Measurements from ENCODE around the gene PPP6R1. TPM values are rescaled to one million over a fixed set of nuclear protein-coding genes. Genes with fewer than 3 reads are reported as not detected.

PPP6R1 gene
- polyA plus RNA-seq, 2 donors: 29.8 to 30.6 TPM

DNA sequence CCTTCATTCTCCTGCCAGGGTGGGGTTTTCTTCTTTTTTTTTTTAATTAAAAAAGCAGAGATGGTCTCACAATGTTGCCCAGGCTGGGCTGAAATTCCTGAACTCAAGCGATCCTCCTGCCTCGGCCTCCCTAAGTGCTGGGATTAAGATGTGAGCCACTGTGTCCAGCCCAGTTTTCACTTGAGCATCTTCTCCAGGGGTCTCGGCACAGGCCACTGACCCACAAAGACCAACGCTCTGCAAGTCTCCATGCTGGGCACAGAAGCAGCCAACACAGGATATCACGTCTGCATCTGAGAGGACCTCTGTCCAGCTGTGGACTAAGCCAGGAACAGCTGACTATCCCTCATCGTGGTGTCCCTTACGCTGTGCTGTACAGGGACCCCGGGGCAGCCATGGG lies 20.8 kb downstream of the PPP6R1 start:
- 93% methylated on average over 8 of the region's 8 CpGs for WGBS, 2 donors
- Histone ChIP-seq H3K36me3 (ENCODE audit: control insufficient read depth in 2 of 2, insufficient read depth in 2 of 2, low read length in 1 of 2) (peaks cover 25 to 68% of the 10 kb centered on the region in 2 donors), H3K4me1 (ENCODE audit: control insufficient read depth in 2 of 2, insufficient read depth in 2 of 2, low read length in 1 of 2) (no peaks in the 10 kb centered on the region), H3K9me3 (ENCODE audit: control insufficient read depth in 2 of 2, insufficient read depth in 1 of 2, low read depth in 1 of 2, low read length in 1 of 2) (peaks cover 0 to 3% of the 10 kb centered on the region in 2 donors), H3K27me3 (ENCODE audit: control insufficient read depth in 1 of 2, insufficient read depth in 2 of 2, low read length in 2 of 2) (no peaks in the 10 kb centered on the region), H3K27ac (ENCODE audit: low read depth in 2 of 2, low read length in 1 of 2) (no peak overlapping the region), H3K4me3 (ENCODE audit: low read depth in 1 of 2, low read length in 2 of 2) (no peak overlapping the region)

DNA sequence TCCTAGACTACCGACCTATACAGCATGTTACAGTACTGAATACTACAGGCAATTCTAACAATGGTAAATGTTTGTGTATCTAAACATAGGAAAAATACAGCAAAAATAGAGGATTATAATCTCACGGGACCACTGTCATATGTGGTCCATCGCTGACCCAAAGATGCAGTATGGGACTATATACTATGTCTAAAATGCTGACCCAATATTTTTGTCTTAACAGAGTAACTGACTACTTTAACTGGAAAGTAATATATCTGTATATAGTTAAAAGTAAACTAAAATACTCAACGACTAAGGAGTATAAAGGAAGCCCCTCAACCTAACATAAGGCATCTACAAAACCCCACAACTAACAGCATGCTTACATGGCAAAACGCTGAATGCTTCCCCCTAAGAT lies 25.8 kb downstream of the PPP6R1 start:
- no peaks in the 10 kb centered on the region for H3K27me3 ChIP-seq (ENCODE audit: control insufficient read depth in 1 of 2, insufficient read depth in 2 of 2, low read length in 2 of 2)
- H3K27ac ChIP-seq (ENCODE audit: low read depth in 2 of 2, low read length in 1 of 2): no peak overlapping the region
- H3K36me3 ChIP-seq (ENCODE audit: control insufficient read depth in 2 of 2, insufficient read depth in 2 of 2, low read length in 1 of 2): peaks cover 34 to 69% of the 10 kb centered on the region in 2 donors
- H3K4me3 ChIP-seq (ENCODE audit: low read depth in 1 of 2, low read length in 2 of 2): no peak overlapping the region
- H3K9me3 ChIP-seq (ENCODE audit: control insufficient read depth in 2 of 2, insufficient read depth in 1 of 2, low read depth in 1 of 2, low read length in 1 of 2): no peaks in the 10 kb centered on the region
- 88 to 89% methylated on average over 5 of the region's 5 CpGs for WGBS, 2 donors
- peaks cover 0 to 3% of the 10 kb centered on the region in 2 donors for H3K4me1 ChIP-seq (ENCODE audit: control insufficient read depth in 2 of 2, insufficient read depth in 2 of 2, low read length in 1 of 2)

DNA sequence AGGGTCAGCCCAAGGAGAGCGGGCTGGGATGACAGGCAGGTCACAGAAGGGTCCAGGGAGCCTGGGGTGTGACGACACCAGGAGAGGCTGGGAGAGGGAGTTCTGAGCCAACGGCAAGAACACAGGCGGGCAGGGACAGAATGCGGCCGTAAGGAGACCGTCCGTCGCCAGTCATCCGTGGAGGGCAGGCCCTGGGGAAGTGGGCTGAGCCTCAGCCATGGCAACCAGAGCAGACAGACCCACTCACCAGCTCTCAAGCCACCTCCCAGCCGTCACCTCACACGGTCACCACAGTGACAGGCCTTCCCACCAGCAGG lies 26.6 kb downstream of the PPP6R1 start:
- peaks cover 31 to 72% of the 10 kb centered on the region in 2 donors for H3K36me3 ChIP-seq (ENCODE audit: control insufficient read depth in 2 of 2, insufficient read depth in 2 of 2, low read length in 1 of 2)
- no peak overlapping the region for H3K4me3 ChIP-seq (ENCODE audit: low read depth in 1 of 2, low read length in 2 of 2)
- H3K27ac ChIP-seq (ENCODE audit: low read depth in 2 of 2, low read length in 1 of 2): no peak overlapping the region
- H3K27me3 ChIP-seq (ENCODE audit: control insufficient read depth in 1 of 2, insufficient read depth in 2 of 2, low read length in 2 of 2): no peaks in the 10 kb centered on the region
- no peaks in the 10 kb centered on the region for H3K9me3 ChIP-seq (ENCODE audit: control insufficient read depth in 2 of 2, insufficient read depth in 1 of 2, low read depth in 1 of 2, low read length in 1 of 2)
- 86 to 89% methylated on average over 7 to 12 of the region's 12 CpGs for WGBS, 2 donors
- peaks cover 0 to 3% of the 10 kb centered on the region in 2 donors for H3K4me1 ChIP-seq (ENCODE audit: control insufficient read depth in 2 of 2, insufficient read depth in 2 of 2, low read length in 1 of 2)

DNA sequence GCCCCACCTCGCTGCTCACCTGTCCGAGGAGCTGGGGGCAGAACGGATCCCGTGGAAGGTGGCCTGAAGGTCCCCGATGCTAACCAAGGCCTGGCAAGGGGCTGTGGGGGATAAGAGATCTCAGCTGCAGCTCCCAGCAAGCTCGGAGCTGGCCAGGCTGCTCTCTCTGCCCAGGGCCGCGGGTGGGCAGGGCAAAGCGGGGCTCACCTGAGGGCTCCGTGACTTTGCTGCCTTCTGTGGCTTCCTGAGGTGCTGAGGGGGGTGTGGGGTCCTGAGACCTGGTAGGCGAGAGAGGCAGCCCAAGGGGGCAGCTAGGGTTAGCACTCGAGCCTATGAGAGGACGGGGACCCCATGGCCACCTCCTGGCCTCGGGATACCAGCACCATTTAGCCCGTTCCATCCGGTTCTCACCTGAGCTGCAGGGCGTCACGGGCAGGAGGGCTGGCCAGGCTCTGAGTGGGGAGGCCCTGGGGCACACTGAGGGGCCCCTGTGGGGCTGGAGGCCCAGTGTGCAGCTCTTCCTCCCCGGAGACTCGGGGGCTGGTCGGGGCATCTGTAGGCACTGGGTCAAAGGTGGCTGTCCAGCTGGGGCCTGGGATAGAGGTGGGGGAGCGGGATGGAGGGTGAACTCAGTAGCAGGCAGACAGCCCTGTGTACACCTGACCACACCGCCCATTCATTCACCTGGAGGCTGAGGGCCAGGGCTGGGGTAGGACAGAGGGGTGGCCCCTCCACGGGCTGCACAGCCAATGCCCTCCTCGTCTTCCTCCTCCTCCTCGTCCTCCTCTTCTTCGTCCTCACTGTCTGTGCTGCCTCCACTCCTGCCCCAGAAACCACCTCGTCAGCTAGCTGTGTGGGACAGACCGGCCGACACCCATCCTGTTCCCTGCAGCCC lies 27.2 kb downstream of the PPP6R1 start:
- Histone ChIP-seq H3K4me1 (ENCODE audit: control insufficient read depth in 2 of 2, insufficient read depth in 2 of 2, low read length in 1 of 2) (peaks cover 0 to 3% of the 10 kb centered on the region in 2 donors), H3K36me3 (ENCODE audit: control insufficient read depth in 2 of 2, insufficient read depth in 2 of 2, low read length in 1 of 2) (peaks cover 31 to 71% of the 10 kb centered on the region in 2 donors), H3K27ac (ENCODE audit: low read depth in 2 of 2, low read length in 1 of 2) (no peak overlapping the region), H3K4me3 (ENCODE audit: low read depth in 1 of 2, low read length in 2 of 2) (no peak overlapping the region), H3K27me3 (ENCODE audit: control insufficient read depth in 1 of 2, insufficient read depth in 2 of 2, low read length in 2 of 2) (no peaks in the 10 kb centered on the region), H3K9me3 (ENCODE audit: control insufficient read depth in 2 of 2, insufficient read depth in 1 of 2, low read depth in 1 of 2, low read length in 1 of 2) (no peaks in the 10 kb centered on the region)
- WGBS, 2 donors: 91 to 93% methylated on average over 29 to 30 of the region's 30 CpGs

DNA sequence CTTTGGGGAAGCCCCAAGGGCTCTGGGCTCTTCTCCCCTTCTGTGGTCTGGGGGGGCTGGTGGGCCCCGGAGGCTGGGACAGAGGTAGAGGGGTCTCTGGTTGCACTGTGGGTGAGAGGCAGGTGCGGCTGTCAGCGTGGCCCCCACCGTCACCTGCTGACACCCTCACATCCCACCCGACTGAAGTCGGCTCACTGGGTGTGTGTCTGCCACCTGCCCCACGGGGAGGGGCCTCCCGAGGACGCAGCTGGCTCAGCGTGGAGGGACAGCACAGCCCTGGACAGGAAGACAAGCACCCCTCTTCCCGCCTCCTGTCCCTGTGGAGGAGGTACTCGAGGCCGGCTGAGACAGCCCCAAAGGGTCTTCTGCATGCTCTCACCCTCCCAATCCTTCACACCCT lies 28.0 kb downstream of the PPP6R1 start:
- Histone ChIP-seq H3K9me3 (ENCODE audit: control insufficient read depth in 2 of 2, insufficient read depth in 1 of 2, low read depth in 1 of 2, low read length in 1 of 2) (no peaks in the 10 kb centered on the region), H3K4me3 (ENCODE audit: low read depth in 1 of 2, low read length in 2 of 2) (no peak overlapping the region), H3K27me3 (ENCODE audit: control insufficient read depth in 1 of 2, insufficient read depth in 2 of 2, low read length in 2 of 2) (no peaks in the 10 kb centered on the region), H3K36me3 (ENCODE audit: control insufficient read depth in 2 of 2, insufficient read depth in 2 of 2, low read length in 1 of 2) (peaks cover 26 to 67% of the 10 kb centered on the region in 2 donors), H3K4me1 (ENCODE audit: control insufficient read depth in 2 of 2, insufficient read depth in 2 of 2, low read length in 1 of 2) (peaks cover 0 to 3% of the 10 kb centered on the region in 2 donors), H3K27ac (ENCODE audit: low read depth in 2 of 2, low read length in 1 of 2) (no peak overlapping the region)
- 86 to 89% methylated on average over 13 of the region's 13 CpGs for WGBS, 2 donors

DNA sequence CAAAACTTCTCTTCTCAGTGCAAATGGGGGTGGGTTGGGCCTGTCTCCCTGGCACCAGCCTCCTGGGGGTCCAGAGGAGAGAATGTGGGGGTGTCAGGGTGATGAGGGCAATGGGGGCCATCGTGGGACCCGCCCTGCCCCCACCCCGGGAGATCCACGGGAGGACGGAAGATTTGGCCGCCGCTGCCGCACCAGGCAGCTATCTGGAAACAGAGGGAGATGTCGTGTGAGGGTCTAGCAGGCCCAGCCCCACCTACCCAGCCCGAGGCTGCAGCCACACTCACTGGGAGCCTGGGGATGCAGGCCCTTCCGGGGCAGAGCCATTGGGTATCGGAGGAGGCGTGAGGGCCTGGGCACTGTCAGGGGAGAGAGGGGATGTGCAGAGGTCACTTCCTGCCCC lies 28.5 kb downstream of the PPP6R1 start:
- Histone ChIP-seq H3K4me1 (ENCODE audit: control insufficient read depth in 2 of 2, insufficient read depth in 2 of 2, low read length in 1 of 2) (peaks cover 0 to 3% of the 10 kb centered on the region in 2 donors), H3K36me3 (ENCODE audit: control insufficient read depth in 2 of 2, insufficient read depth in 2 of 2, low read length in 1 of 2) (peaks cover 26 to 66% of the 10 kb centered on the region in 2 donors), H3K27ac (ENCODE audit: low read depth in 2 of 2, low read length in 1 of 2) (no peak overlapping the region), H3K9me3 (ENCODE audit: control insufficient read depth in 2 of 2, insufficient read depth in 1 of 2, low read depth in 1 of 2, low read length in 1 of 2) (no peaks in the 10 kb centered on the region), H3K27me3 (ENCODE audit: control insufficient read depth in 1 of 2, insufficient read depth in 2 of 2, low read length in 2 of 2) (no peaks in the 10 kb centered on the region), H3K4me3 (ENCODE audit: low read depth in 1 of 2, low read length in 2 of 2) (no peak overlapping the region)
- WGBS, 2 donors: 79 to 88% methylated on average over 11 to 13 of the region's 13 CpGs

DNA sequence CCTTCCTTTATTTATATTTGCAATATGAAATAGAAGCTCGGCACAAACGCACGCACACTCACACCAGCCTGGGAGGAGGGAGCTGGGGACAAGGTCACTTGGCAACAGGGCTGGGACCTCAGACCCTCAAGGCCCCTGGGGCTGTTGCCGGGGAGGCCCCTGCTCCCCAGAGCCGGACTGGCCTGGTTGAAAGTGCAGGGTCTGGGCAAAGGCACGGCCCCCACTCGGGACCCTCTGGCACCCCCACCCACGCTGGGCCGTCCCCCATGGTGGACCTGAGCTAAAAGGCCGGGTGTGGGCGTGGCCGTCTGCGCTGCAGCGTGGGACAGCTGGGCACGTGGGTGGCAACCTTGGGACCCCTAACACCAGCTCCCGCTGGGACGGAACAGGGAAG lies 29.0 kb downstream of the PPP6R1 start:
- Histone ChIP-seq H3K27me3 (ENCODE audit: control insufficient read depth in 1 of 2, insufficient read depth in 2 of 2, low read length in 2 of 2) (no peaks in the 10 kb centered on the region), H3K9me3 (ENCODE audit: control insufficient read depth in 2 of 2, insufficient read depth in 1 of 2, low read depth in 1 of 2, low read length in 1 of 2) (no peaks in the 10 kb centered on the region), H3K4me1 (ENCODE audit: control insufficient read depth in 2 of 2, insufficient read depth in 2 of 2, low read length in 1 of 2) (peaks cover 0 to 3% of the 10 kb centered on the region in 2 donors), H3K4me3 (ENCODE audit: low read depth in 1 of 2, low read length in 2 of 2) (no peak overlapping the region), H3K27ac (ENCODE audit: low read depth in 2 of 2, low read length in 1 of 2) (no peak overlapping the region), H3K36me3 (ENCODE audit: control insufficient read depth in 2 of 2, insufficient read depth in 2 of 2, low read length in 1 of 2) (peaks cover 26 to 60% of the 10 kb centered on the region in 2 donors)
- 84 to 86% methylated on average over 17 of the region's 17 CpGs for WGBS, 2 donors

DNA sequence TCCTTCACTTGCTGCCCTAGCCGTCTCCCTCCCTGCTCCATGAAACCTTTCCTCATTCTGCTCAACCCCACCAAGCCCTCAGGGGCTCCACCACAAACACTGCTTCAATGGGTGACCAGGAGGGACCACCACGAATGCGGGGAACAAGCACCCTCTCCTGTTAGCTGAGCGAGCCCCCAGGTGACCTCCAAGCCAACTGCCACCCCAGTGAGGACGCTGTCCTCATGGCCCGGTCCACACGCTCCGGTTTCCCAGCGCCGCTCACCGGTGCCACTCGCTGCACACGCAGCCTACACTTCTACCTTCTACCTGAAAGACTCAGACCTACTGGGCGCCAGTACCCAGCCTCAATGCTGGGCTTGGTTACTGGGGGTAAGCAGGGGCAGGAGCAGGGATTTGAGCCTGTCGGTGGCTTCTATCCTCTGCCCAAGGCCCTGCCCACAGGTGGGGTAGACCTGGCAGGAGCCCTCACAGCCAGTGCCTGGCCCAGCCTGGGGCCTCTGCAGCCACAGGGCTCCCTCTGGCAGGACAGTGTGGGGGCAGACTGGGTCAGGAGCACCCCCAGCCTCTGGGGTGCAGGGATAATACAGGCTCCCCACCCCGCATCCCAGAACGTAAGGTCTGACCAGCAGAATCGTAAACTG lies 29.6 kb downstream of the PPP6R1 start:
- 91 to 94% methylated on average over 18 of the region's 18 CpGs for WGBS, 2 donors
- H3K27ac ChIP-seq (ENCODE audit: low read depth in 2 of 2, low read length in 1 of 2): no peak overlapping the region
- H3K4me1 ChIP-seq (ENCODE audit: control insufficient read depth in 2 of 2, insufficient read depth in 2 of 2, low read length in 1 of 2): peaks cover 0 to 3% of the 10 kb centered on the region in 2 donors
- no peaks in the 10 kb centered on the region for H3K9me3 ChIP-seq (ENCODE audit: control insufficient read depth in 2 of 2, insufficient read depth in 1 of 2, low read depth in 1 of 2, low read length in 1 of 2)
- no peak overlapping the region for H3K4me3 ChIP-seq (ENCODE audit: low read depth in 1 of 2, low read length in 2 of 2)
- H3K36me3 ChIP-seq (ENCODE audit: control insufficient read depth in 2 of 2, insufficient read depth in 2 of 2, low read length in 1 of 2): peaks cover 26 to 57% of the 10 kb centered on the region in 2 donors
- H3K27me3 ChIP-seq (ENCODE audit: control insufficient read depth in 1 of 2, insufficient read depth in 2 of 2, low read length in 2 of 2): no peaks in the 10 kb centered on the region

DNA sequence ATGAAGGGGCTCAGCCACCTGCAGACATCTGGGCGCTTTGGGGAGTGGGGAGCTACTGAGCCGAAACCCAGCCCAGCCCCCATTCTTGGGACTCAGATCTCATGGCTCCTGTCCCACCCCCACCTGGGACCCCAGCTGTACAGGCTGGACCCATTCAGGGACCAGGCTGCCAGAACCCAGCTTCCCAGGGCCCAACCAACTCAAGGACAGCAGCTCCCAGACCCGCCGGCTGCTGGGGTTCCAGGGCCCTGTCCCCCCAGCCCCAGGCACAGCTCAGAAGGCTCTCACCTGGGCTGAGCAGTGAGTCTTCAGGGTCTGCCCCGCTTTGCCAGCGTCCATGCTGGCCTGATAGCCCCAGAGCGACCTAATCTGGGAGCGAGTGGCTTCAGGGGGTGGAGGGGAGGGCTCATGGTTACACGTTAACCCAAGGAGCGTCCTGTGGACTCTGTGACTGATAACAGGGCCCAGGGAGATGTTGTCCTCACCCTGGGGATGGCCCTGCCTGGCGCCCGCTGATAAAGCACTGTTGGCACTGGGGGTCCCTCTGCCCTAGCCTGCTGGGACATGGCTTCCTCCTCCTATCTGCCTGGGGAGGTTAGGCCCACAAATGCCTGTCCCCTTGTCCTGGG lies 30.3 kb downstream of the PPP6R1 start, which contains the start of gene TMEM86B:
TMEM86B (minus strand) TSS at position 361 of the 629 bp plus-strand sequence; CDS start at position 339, 22 bp downstream.
- Histone ChIP-seq H3K9me3 (ENCODE audit: control insufficient read depth in 2 of 2, insufficient read depth in 1 of 2, low read depth in 1 of 2, low read length in 1 of 2) (no peaks in the 10 kb centered on the region), H3K27ac (ENCODE audit: low read depth in 2 of 2, low read length in 1 of 2) (no peak within 1 kb of the TSS), H3K4me3 (ENCODE audit: low read depth in 1 of 2, low read length in 2 of 2) (no peak within 1 kb of the TSS), H3K36me3 (ENCODE audit: control insufficient read depth in 2 of 2, insufficient read depth in 2 of 2, low read length in 1 of 2) (peaks cover 26 to 57% of the 10 kb centered on the region in 2 donors), H3K27me3 (ENCODE audit: control insufficient read depth in 1 of 2, insufficient read depth in 2 of 2, low read length in 2 of 2) (no peaks in the 10 kb centered on the region), H3K4me1 (ENCODE audit: control insufficient read depth in 2 of 2, insufficient read depth in 2 of 2, low read length in 1 of 2) (peaks cover 0 to 3% of the 10 kb centered on the region in 2 donors)
- WGBS, 2 donors: 80 to 91% methylated on average over 12 of the region's 12 CpGs

Measured in esophagus (tissue), 2 donors.